ENCODE results near the gene TIMP1.

DNA sequence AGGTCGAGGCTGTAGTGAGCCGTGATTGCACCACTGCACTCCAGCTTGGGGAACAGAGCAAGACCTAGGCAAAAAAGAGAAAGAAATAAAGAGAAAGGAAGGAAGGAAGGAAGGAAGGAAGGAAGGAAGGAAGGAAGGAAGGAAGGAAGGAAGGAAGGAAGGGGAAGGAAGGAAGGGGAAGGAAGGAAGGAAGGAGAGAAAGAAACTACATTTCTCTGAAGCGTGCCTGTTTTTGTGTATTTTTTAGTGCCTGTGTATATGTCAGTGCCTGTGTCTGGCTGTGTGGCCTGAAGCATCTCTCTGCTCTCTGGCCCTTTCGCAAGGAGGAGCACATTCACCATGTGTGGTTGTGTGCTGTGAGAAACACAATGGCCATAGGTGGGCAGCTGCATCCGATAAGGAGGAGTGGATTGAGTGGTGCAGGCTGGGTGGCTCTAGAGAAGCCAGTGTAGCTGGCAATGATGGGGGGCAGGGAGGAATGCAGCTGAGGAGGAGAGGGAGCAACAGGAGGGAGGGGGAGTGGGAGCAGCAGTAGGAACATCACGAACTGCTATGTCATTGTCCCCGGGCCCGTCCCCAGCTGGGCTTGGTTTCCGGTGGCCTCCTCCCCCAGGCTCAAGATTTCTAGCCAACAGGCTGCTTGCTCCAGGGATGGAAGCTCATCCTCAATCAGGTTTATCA is 26.0 kb downstream of the TIMP1 start:
- TF ChIP-seq POLR2A (IDR thresholded peaks at IDR 0.05), result no peak
- TF ChIP-seq, protein P1, sequence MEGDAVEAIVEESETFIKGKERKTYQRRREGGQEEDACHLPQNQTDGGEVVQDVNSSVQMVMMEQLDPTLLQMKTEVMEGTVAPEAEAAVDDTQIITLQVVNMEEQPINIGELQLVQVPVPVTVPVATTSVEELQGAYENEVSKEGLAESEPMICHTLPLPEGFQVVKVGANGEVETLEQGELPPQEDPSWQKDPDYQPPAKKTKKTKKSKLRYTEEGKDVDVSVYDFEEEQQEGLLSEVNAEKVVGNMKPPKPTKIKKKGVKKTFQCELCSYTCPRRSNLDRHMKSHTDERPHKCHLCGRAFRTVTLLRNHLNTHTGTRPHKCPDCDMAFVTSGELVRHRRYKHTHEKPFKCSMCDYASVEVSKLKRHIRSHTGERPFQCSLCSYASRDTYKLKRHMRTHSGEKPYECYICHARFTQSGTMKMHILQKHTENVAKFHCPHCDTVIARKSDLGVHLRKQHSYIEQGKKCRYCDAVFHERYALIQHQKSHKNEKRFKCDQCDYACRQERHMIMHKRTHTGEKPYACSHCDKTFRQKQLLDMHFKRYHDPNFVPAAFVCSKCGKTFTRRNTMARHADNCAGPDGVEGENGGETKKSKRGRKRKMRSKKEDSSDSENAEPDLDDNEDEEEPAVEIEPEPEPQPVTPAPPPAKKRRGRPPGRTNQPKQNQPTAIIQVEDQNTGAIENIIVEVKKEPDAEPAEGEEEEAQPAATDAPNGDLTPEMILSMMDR (IDR thresholded peaks at IDR 0.05), result no peak

Data from testis (tissue), 2 donors.